ENCODE results near the gene PDCD1. TPM values are rescaled to one million over a fixed set of nuclear protein-coding genes. Genes with fewer than 3 reads are reported as not detected.

Gene PDCD1
- total RNA-seq, 6 donors from 2014 or later: 0.49 to 4.2 (median 0.91) TPM; not detected in 1

DNA sequence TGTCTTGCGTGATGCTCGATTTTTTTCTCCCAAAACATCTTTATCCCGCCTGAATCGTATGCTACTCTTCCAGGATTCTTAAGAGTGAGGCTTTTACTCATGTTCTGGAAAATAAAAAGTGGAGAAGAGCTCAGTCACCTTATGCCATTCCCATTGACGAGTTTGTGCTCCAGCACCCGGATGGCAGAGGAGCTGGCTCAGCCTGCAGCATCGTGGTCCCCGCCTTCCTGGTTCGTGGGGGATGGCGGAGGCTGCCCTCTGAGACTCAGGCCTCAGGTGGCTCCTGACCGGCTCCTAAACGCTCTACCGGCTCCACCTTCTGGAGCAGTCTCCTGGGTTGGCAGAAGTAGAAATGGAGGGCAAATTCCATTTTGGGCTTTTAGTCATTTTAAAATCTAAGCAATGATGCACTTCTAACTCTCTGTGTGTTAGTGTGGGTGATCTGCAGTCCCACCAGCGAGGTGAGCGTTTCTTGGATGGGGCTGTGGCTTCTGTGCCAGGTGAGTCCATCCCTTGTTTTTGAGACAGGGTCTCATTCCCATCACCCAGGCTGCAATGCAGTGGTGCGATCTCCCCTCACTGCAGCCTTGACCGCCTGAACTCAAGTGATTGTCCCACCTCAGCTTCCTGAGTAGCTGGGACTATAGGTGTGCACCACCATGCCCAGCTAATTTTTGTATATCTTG is 38.7 kb upstream of the PDCD1 start:
- no peak overlapping the region for H3K27ac ChIP-seq
- H3K9me3 ChIP-seq: no peaks in the 10 kb centered on the region
- no peaks in the 10 kb centered on the region for H3K27me3 ChIP-seq
- WGBS, 2 donors: 87 to 90% methylated on average over 13 to 17 of the region's 17 CpGs
- ATAC-seq (ENCODE audit: low FRiP score in 2 of 2) (no peak), DNase-seq (peak in 1 of 2 donors; percentile 49)
- peaks cover 0 to 11% (median 5%) of the 10 kb centered on the region in 4 donors for H3K4me1 ChIP-seq
- H3K36me3 ChIP-seq: no peaks in the 10 kb centered on the region
- no peak for TF ChIP-seq EP300 (IDR thresholded peaks at IDR 0.05)
- TF ChIP-seq, protein P1, sequence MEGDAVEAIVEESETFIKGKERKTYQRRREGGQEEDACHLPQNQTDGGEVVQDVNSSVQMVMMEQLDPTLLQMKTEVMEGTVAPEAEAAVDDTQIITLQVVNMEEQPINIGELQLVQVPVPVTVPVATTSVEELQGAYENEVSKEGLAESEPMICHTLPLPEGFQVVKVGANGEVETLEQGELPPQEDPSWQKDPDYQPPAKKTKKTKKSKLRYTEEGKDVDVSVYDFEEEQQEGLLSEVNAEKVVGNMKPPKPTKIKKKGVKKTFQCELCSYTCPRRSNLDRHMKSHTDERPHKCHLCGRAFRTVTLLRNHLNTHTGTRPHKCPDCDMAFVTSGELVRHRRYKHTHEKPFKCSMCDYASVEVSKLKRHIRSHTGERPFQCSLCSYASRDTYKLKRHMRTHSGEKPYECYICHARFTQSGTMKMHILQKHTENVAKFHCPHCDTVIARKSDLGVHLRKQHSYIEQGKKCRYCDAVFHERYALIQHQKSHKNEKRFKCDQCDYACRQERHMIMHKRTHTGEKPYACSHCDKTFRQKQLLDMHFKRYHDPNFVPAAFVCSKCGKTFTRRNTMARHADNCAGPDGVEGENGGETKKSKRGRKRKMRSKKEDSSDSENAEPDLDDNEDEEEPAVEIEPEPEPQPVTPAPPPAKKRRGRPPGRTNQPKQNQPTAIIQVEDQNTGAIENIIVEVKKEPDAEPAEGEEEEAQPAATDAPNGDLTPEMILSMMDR (IDR thresholded peaks at IDR 0.05): no peak
- TF ChIP-seq POLR2AphosphoS5 (IDR thresholded peaks at IDR 0.05): no peak
- TF ChIP-seq POLR2A (IDR thresholded peaks at IDR 0.05): no peak
- no peak overlapping the region for H3K4me3 ChIP-seq

DNA sequence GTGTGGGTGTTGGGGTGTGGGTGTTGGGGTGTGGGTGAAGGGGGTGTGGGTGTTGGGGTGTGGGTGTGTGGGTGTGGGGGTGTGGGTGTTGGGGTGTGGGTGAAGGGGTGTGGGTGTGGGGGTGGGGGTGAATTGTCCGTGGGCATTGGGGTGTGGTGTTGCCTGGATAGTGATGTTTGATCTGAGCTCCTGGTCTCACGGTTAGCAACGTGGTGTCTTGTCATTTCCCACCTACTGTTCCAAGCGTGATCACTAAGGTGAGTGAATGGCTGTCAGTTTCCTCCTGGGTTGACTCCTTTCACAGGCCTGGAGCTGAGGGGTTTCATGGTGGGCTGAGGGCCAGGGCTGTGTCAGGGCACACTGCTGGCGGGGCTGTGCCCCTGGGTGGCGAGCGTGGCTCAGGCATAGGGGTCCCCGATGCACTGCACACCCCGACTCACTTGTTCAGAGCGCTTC is 38.1 kb upstream of the PDCD1 start:
- no peak overlapping the region for H3K4me3 ChIP-seq
- TF ChIP-seq POLR2AphosphoS5 (IDR thresholded peaks at IDR 0.05) (no peak), EP300 (IDR thresholded peaks at IDR 0.05) (no peak), POLR2A (IDR thresholded peaks at IDR 0.05) (no peak)
- TF ChIP-seq, protein P1 (IDR thresholded peaks at IDR 0.05): no peak
- no peaks in the 10 kb centered on the region for H3K27me3 ChIP-seq
- peaks cover 0 to 5% (median 4%) of the 10 kb centered on the region in 4 donors for H3K4me1 ChIP-seq
- ATAC-seq (ENCODE audit: low FRiP score in 2 of 2) (no peak), DNase-seq (peak; percentile 9 to 47)
- no peaks in the 10 kb centered on the region for H3K36me3 ChIP-seq
- H3K27ac ChIP-seq: no peak overlapping the region
- no peaks in the 10 kb centered on the region for H3K9me3 ChIP-seq
- 91 to 97% methylated on average over 3 to 10 of the region's 10 CpGs for WGBS, 2 donors

DNA sequence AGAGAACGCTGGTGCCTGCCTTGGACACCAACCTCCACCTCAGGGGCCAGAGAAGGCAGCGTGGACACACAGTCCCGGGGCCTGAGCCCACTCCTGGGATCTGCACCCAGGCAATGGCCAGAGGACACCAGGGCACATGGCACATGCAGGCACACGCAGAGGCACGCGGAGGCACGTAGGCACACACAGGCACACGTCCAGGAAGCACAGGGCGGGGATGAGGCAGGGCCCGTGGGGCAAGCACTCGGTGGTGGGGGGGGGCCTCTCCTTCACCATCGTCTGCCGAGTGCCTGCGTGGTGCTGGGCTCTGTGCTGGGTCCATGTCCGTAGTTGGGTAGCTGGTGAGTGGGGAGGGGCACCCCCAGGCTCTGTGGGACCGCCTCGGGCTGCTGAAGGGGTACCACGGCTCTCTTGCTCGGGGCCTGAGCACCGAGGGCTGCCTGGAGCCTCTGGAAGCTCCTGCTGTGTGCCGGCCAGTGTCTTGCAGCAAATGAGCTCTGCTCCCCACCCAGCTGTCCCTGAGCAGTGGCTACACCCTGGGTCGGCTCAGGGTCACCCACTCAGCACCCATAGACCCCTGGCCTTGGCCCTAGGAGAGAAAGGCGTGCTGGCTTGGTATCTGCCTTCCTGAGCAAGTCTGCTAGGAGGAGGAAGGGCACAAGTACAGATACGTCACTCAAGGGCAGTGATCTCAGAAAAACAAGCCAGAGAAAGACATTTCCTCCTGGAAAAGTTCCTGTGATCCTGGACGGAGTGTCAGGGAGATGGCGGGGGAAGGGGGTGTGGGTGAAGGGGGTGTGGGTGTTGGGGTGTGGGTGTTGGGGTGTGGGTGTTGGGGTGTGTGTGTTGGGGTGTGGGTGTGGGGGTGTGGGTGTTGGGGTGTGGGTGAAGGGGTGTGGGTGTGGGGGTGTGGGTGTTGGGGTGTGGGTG is 37.3 kb upstream of the PDCD1 start:
- DNase-seq (peak; percentile 20 to 74), ATAC-seq (ENCODE audit: low FRiP score in 2 of 2) (peak in 1 of 2 donors; percentile 22)
- 59 to 72% methylated on average over 5 to 18 of the region's 26 CpGs for WGBS, 2 donors
- H3K4me3 ChIP-seq: no peak overlapping the region
- peaks cover 0 to 5% (median 0%) of the 10 kb centered on the region in 4 donors for H3K4me1 ChIP-seq
- H3K27me3 ChIP-seq: no peaks in the 10 kb centered on the region
- no peaks in the 10 kb centered on the region for H3K36me3 ChIP-seq
- TF ChIP-seq POLR2AphosphoS5 (IDR thresholded peaks at IDR 0.05) (no peak), EP300 (IDR thresholded peaks at IDR 0.05) (no peak), POLR2A (IDR thresholded peaks at IDR 0.05) (no peak)
- TF ChIP-seq, protein P1 (IDR thresholded peaks at IDR 0.05): no peak
- no peaks in the 10 kb centered on the region for H3K9me3 ChIP-seq
- H3K27ac ChIP-seq: peak overlapping the region in 3 of 4 donors; percentile 30 to 42 (median 42)

DNA sequence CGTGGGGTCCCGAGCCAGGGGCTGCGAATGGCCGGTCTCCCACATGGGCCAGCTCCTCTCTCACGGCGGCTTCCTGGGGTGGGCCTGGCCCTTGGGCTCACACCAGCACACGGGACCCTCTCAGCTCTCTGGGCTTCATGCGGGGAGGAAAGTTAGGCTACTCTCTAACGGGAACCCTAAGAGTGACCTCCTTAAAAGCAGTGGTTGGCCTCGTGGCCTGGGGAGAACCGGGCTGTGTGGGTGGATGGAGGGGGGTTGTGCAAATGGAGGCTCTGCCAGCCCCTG is 36.7 kb upstream of the PDCD1 start:
- Histone ChIP-seq H3K36me3 (no peaks in the 10 kb centered on the region), H3K4me3 (no peak overlapping the region), H3K9me3 (no peaks in the 10 kb centered on the region), H3K27ac (peak overlapping the region in 1 of 4 donors; percentile 30), H3K27me3 (no peaks in the 10 kb centered on the region), H3K4me1 (peaks cover 0 to 2% (median 0%) of the 10 kb centered on the region in 4 donors)
- whole genome bisulfite sequencing, 2 donors: 80 to 85% methylated on average over 2 to 11 of the region's 11 CpGs
- DNase-seq (no peak), ATAC-seq (ENCODE audit: low FRiP score in 2 of 2) (no peak)
- TF ChIP-seq, protein P1 (IDR thresholded peaks at IDR 0.05): no peak
- no peak for TF ChIP-seq EP300 (IDR thresholded peaks at IDR 0.05)
- no peak for TF ChIP-seq POLR2AphosphoS5 (IDR thresholded peaks at IDR 0.05)
- no peak for TF ChIP-seq POLR2A (IDR thresholded peaks at IDR 0.05)

Data from upper lobe of left lung (tissue), 6 donors.